Skeletal muscle satellite cell (primary cell): ENCODE data around the gene LGALS12.

ENCODE experiments used
- H3K27me3 ChIP-seq: 2 replicates; pipeline ENCODE4 v1.7.0; 2013; ENCODE audit warnings: low read length; ENCODE audit not compliant: control insufficient read depth, insufficient read depth
- H3K36me3 ChIP-seq: 2 replicates; pipeline ENCODE4 v1.7.0; 2013; ENCODE audit warnings: mild to moderate bottlenecking, control low read depth, low read length; ENCODE audit not compliant: insufficient read depth
- H3K4me1 ChIP-seq: 2 replicates; pipeline ENCODE4 v1.7.0; 2013; ENCODE audit warnings: low read length; ENCODE audit not compliant: control insufficient read depth, insufficient read depth
- H3K4me2 ChIP-seq: 2 replicates; pipeline ENCODE4 v1.7.0; 2013; ENCODE audit warnings: mild to moderate bottlenecking, low read length
- H3K4me3 ChIP-seq: 2 replicates; pipeline ENCODE4 v1.7.0; 2013; ENCODE audit warnings: low read length
- H3K9ac ChIP-seq: 2 replicates; pipeline ENCODE4 v1.7.0; 2013; ENCODE audit warnings: mild to moderate bottlenecking, low read depth, low read length, moderate library complexity
- H3K9me3 ChIP-seq: replicated peaks from 2 replicates; pipeline ENCODE4 v1.7.0; 2013; ENCODE audit warnings: mild to moderate bottlenecking, control low read depth, low read length

LGALS12 gene

GRCh38 chr11:63551091-63551888 lies 45.4 kb downstream of the LGALS12 start:
- no peaks in the 10 kb centered on the region for H3K9me3 ChIP-seq
- H3K4me2 ChIP-seq: peak overlapping the region; percentile 40
- peaks cover 10% of the 10 kb centered on the region for H3K27me3 ChIP-seq
- peaks cover 14% of the 10 kb centered on the region for H3K4me1 ChIP-seq
- no peak overlapping the region for H3K4me3 ChIP-seq
- no peak overlapping the region for H3K9ac ChIP-seq
- no peaks in the 10 kb centered on the region for H3K36me3 ChIP-seq

- Histone ChIP-seq H3K27me3 (peaks cover 15% of the 10 kb centered on the region), H3K4me2 (peak overlapping the region; percentile 40), H3K9me3 (no peaks in the 10 kb centered on the region), H3K36me3 (no peaks in the 10 kb centered on the region), H3K4me3 (no peak overlapping the region), H3K4me1 (peaks cover 14% of the 10 kb centered on the region), H3K9ac (no peak overlapping the region)
These were observed 46.0 kb downstream of the LGALS12 start for GRCh38 chr11:63551889-63552266.

GRCh38 chr11:63552921-63553320 lies 47.0 kb downstream of the LGALS12 start:
- Histone ChIP-seq H3K9ac (no peak overlapping the region), H3K4me2 (no peak overlapping the region), H3K9me3 (no peaks in the 10 kb centered on the region), H3K4me1 (peaks cover 14% of the 10 kb centered on the region), H3K27me3 (peaks cover 15% of the 10 kb centered on the region), H3K4me3 (no peak overlapping the region), H3K36me3 (no peaks in the 10 kb centered on the region)

GRCh38 chr11:63553759-63554158 lies 47.9 kb downstream of the LGALS12 start:
- no peak overlapping the region for H3K4me2 ChIP-seq
- no peaks in the 10 kb centered on the region for H3K9me3 ChIP-seq
- H3K4me3 ChIP-seq: no peak overlapping the region
- peaks cover 14% of the 10 kb centered on the region for H3K4me1 ChIP-seq
- peaks cover 15% of the 10 kb centered on the region for H3K27me3 ChIP-seq
- H3K36me3 ChIP-seq: no peaks in the 10 kb centered on the region
- H3K9ac ChIP-seq: no peak overlapping the region

- no peaks in the 10 kb centered on the region for H3K9me3 ChIP-seq
- no peak overlapping the region for H3K4me3 ChIP-seq
- H3K36me3 ChIP-seq: no peaks in the 10 kb centered on the region
- no peak overlapping the region for H3K9ac ChIP-seq
- H3K4me1 ChIP-seq: peaks cover 14% of the 10 kb centered on the region
- peaks cover 12% of the 10 kb centered on the region for H3K27me3 ChIP-seq
- H3K4me2 ChIP-seq: no peak overlapping the region
These were observed 49.0 kb downstream of the LGALS12 start for GRCh38 chr11:63554877-63555223.

- Histone ChIP-seq H3K9ac (no peak overlapping the region), H3K4me2 (no peak overlapping the region), H3K9me3 (no peaks in the 10 kb centered on the region), H3K36me3 (no peaks in the 10 kb centered on the region), H3K4me1 (peaks cover 18% of the 10 kb centered on the region), H3K4me3 (no peak overlapping the region), H3K27me3 (peaks cover 12% of the 10 kb centered on the region)
These were observed 50.6 kb downstream of the LGALS12 start for GRCh38 chr11:63556404-63557013.

GRCh38 chr11:63557570-63557969 lies 51.7 kb downstream of the LGALS12 start:
- no peaks in the 10 kb centered on the region for H3K9me3 ChIP-seq
- H3K4me3 ChIP-seq: no peak overlapping the region
- peaks cover 12% of the 10 kb centered on the region for H3K27me3 ChIP-seq
- no peaks in the 10 kb centered on the region for H3K36me3 ChIP-seq
- H3K4me2 ChIP-seq: no peak overlapping the region
- no peak overlapping the region for H3K9ac ChIP-seq
- peaks cover 13% of the 10 kb centered on the region for H3K4me1 ChIP-seq

- H3K27me3 ChIP-seq: peaks cover 12% of the 10 kb centered on the region
- H3K4me2 ChIP-seq: no peak overlapping the region
- H3K4me1 ChIP-seq: peaks cover 12% of the 10 kb centered on the region
- H3K4me3 ChIP-seq: no peak overlapping the region
- no peaks in the 10 kb centered on the region for H3K9me3 ChIP-seq
- no peak overlapping the region for H3K9ac ChIP-seq
- no peaks in the 10 kb centered on the region for H3K36me3 ChIP-seq
These were observed 52.7 kb downstream of the LGALS12 start for GRCh38 chr11:63558459-63559157.

- Histone ChIP-seq H3K4me2 (peak overlapping the region; percentile 32), H3K4me3 (no peak overlapping the region), H3K27me3 (peaks cover 9% of the 10 kb centered on the region), H3K36me3 (no peaks in the 10 kb centered on the region), H3K4me1 (peaks cover 9% of the 10 kb centered on the region), H3K9ac (no peak overlapping the region), H3K9me3 (no peaks in the 10 kb centered on the region)
These were observed 54.8 kb downstream of the LGALS12 start for GRCh38 chr11:63560506-63561180.

GRCh38 chr11:63563201-63564055 lies 57.5 kb downstream of the LGALS12 start, which contains the start of gene PLAAT2:
Gene PLAAT2 (minus strand): TSS chr11:63563379. CDS start chr11:63563324, 55 bp downstream.
- peaks cover 27% of the 10 kb centered on the region for H3K4me1 ChIP-seq
- H3K36me3 ChIP-seq: no peaks in the 10 kb centered on the region
- no peak within 1 kb of the TSS for H3K9ac ChIP-seq
- H3K4me3 ChIP-seq: no peak within 1 kb of the TSS
- no peak within 1 kb of the TSS for H3K4me2 ChIP-seq
- no peaks in the 10 kb centered on the region for H3K27me3 ChIP-seq
- H3K9me3 ChIP-seq: no peaks in the 10 kb centered on the region
